Liver (tissue), 3 donors: ENCODE measurements around the gene COG7.

Experiments used
- RAD21 ChIP-seq, 2 donors: IDR thresholded peaks; 2 replicates each; pipeline ENCODE4 v1.6.1; 2016; ENCODE audit warnings: antibody characterized with exemption in 2 of 2, mild to moderate bottlenecking in 2 of 2
- SP1 ChIP-seq: IDR thresholded peaks from 2 replicates; pipeline ENCODE4 v1.6.1; 2018; ENCODE audit warnings: antibody characterized with exemption, mild to moderate bottlenecking
- YY1 ChIP-seq: IDR thresholded peaks from 2 replicates; pipeline ENCODE4 v1.6.1; 2016; ENCODE audit warnings: antibody characterized with exemption, mild to moderate bottlenecking
- TF ChIP-seq, protein P1 (sequence below): fragments of 150-350 bp; IDR thresholded peaks from 2 replicates; pipeline ENCODE4 v1.5.1; 2017; ENCODE audit warnings: improper control_type of control experiment, low read depth, low read length; ENCODE audit not compliant: missing input control
- TF ChIP-seq, protein P2 (sequence below): IDR thresholded peaks from 2 replicates; pipeline ENCODE4 v1.6.1; 2016; ENCODE audit warnings: antibody characterized with exemption
- donor health status: healthy.
- donor health status: healthy.

GRCh38 chr16:23408242-23408822 lies 44.7 kb downstream of the COG7 start:
- TF ChIP-seq, protein P1, sequence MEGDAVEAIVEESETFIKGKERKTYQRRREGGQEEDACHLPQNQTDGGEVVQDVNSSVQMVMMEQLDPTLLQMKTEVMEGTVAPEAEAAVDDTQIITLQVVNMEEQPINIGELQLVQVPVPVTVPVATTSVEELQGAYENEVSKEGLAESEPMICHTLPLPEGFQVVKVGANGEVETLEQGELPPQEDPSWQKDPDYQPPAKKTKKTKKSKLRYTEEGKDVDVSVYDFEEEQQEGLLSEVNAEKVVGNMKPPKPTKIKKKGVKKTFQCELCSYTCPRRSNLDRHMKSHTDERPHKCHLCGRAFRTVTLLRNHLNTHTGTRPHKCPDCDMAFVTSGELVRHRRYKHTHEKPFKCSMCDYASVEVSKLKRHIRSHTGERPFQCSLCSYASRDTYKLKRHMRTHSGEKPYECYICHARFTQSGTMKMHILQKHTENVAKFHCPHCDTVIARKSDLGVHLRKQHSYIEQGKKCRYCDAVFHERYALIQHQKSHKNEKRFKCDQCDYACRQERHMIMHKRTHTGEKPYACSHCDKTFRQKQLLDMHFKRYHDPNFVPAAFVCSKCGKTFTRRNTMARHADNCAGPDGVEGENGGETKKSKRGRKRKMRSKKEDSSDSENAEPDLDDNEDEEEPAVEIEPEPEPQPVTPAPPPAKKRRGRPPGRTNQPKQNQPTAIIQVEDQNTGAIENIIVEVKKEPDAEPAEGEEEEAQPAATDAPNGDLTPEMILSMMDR = no peak
- TF ChIP-seq RAD21 (IDR thresholded peaks at IDR 0.05) (no peak), SP1 (no peak), YY1 (no peak)
- TF ChIP-seq, protein P2, sequence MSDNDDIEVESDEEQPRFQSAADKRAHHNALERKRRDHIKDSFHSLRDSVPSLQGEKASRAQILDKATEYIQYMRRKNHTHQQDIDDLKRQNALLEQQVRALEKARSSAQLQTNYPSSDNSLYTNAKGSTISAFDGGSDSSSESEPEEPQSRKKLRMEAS = no peak
